Measurements from ENCODE around the gene PRDM11. TPM values are rescaled to one million over a fixed set of nuclear protein-coding genes. Genes with fewer than 3 reads are reported as not detected.

PRDM11 gene
- total and polyA plus RNA-seq, 2 of the 4 experiments (the other 2 are of a cell fraction) = 2.2 to 2.7 TPM

GRCh38 chr11:45224766-45225165, 78.3 kb downstream of the PRDM11 start:
- intact Hi-C loops (cut with micrococcal nuclease) = no loop called here
- no peak overlapping the region for H3K27ac ChIP-seq (ENCODE audit: insufficient read depth, low read length)
- H4K20me1 ChIP-seq (ENCODE audit: insufficient read depth, low read length) = no peaks in the 10 kb centered on the region
- H2BK15ac ChIP-seq (ENCODE audit: low read depth, low read length) = no peak overlapping the region
- H3K9me3 ChIP-seq (ENCODE audit: control insufficient read depth, insufficient read depth, low read length) = no peaks in the 10 kb centered on the region
- no peak overlapping the region for H3K9ac ChIP-seq (ENCODE audit: low read depth, low read length)
- no peaks in the 10 kb centered on the region for H3K9me1 ChIP-seq (ENCODE audit: insufficient read depth, low read length)
- TF ChIP-seq ELK1 (IDR thresholded peaks at IDR 0.05; ENCODE audit: borderline replicate concordance, low read depth, low read length) (no peak), USF2 (IDR thresholded peaks at IDR 0.05; ENCODE audit: low read depth, low read length) (no peak), MAZ (IDR thresholded peaks at IDR 0.05; ENCODE audit: borderline replicate concordance, low read depth, low read length) (no peak), FOS (IDR thresholded peaks at IDR 0.05; ENCODE audit: low read depth, low read length) (no peak), CHD1 (IDR thresholded peaks at IDR 0.05; ENCODE audit: low read depth, low read length) (no peak), RAD21 (IDR thresholded peaks at IDR 0.05; ENCODE audit: low read length) (no peak), BHLHE40 (IDR thresholded peaks at IDR 0.05; ENCODE audit: low read depth, low read length) (no peak), RCOR1 (IDR thresholded peaks at IDR 0.05; ENCODE audit: insufficient replicate concordance, low read length) (no peak), NFE2L2 (IDR thresholded peaks at IDR 0.05; ENCODE audit: low read depth, low read length) (no peak), SMC3 (IDR thresholded peaks at IDR 0.05; ENCODE audit: low read depth, low read length) (no peak), POLR2A (IDR thresholded peaks at IDR 0.05; ENCODE audit: low read depth, low read length) (no peak), CEBPB (IDR thresholded peaks at IDR 0.05; ENCODE audit: low read depth, low read length) (no peak), MXI1 (IDR thresholded peaks at IDR 0.05; ENCODE audit: borderline replicate concordance, low read depth, low read length) (no peak), MAFK (IDR thresholded peaks at IDR 0.05; ENCODE audit: low read depth, low read length) (no peak), RFX5 (IDR thresholded peaks at IDR 0.05; ENCODE audit: low read depth, low read length) (no peak)
- TF ChIP-seq, protein P1, sequence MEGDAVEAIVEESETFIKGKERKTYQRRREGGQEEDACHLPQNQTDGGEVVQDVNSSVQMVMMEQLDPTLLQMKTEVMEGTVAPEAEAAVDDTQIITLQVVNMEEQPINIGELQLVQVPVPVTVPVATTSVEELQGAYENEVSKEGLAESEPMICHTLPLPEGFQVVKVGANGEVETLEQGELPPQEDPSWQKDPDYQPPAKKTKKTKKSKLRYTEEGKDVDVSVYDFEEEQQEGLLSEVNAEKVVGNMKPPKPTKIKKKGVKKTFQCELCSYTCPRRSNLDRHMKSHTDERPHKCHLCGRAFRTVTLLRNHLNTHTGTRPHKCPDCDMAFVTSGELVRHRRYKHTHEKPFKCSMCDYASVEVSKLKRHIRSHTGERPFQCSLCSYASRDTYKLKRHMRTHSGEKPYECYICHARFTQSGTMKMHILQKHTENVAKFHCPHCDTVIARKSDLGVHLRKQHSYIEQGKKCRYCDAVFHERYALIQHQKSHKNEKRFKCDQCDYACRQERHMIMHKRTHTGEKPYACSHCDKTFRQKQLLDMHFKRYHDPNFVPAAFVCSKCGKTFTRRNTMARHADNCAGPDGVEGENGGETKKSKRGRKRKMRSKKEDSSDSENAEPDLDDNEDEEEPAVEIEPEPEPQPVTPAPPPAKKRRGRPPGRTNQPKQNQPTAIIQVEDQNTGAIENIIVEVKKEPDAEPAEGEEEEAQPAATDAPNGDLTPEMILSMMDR (conservative IDR thresholded peaks at IDR 0.05; ENCODE audit: low read depth, low read length) = no peak
- ATAC-seq (ENCODE audit: low read depth) (no peak), DNase-seq (no peak)
- H3K27me3 ChIP-seq (ENCODE audit: control insufficient read depth, insufficient read depth, low read length) = no peaks in the 10 kb centered on the region
- in situ Hi-C loops (cut with MboI; ENCODE audit: low sequenced_read_pairs) = no loop called here
- no peak overlapping the region for H4K8ac ChIP-seq (ENCODE audit: low read depth in 2 of 2, low read length in 2 of 2)
- no peak overlapping the region for H2BK120ac ChIP-seq (ENCODE audit: low read depth, low read length)
- dilution Hi-C loops (cut with HindIII; ENCODE audit: low sequenced_read_pairs, unreplicated experiment) = no loop called here
- no peak overlapping the region for H2AK9ac ChIP-seq (replicated peaks; ENCODE audit: low read depth, low read length, poor library complexity)
- H3K4me3 ChIP-seq (ENCODE audit: insufficient read depth, low read depth, low read length) = no peak overlapping the region
- no peak overlapping the region for H3K4me2 ChIP-seq (ENCODE audit: low read depth, low read length)
- H2AFZ ChIP-seq (replicated peaks; ENCODE audit: low read length, poor library complexity) = no peak overlapping the region
- H3K23ac ChIP-seq (ENCODE audit: low read depth, low read length) = no peak overlapping the region
- no peak overlapping the region for H3K14ac ChIP-seq (replicated peaks; ENCODE audit: low read depth, low read length)
- H4K91ac ChIP-seq (ENCODE audit: insufficient read depth, low read depth, low read length) = no peak overlapping the region
- no peak overlapping the region for H3K18ac ChIP-seq (ENCODE audit: low read depth, low read length)
- no peak overlapping the region for H3K4ac ChIP-seq (ENCODE audit: low read depth, low read length)
- H4K5ac ChIP-seq (ENCODE audit: low read depth, low read length) = no peak overlapping the region
- H3K56ac ChIP-seq (ENCODE audit: extremely low read depth, insufficient read depth, low read length) = no peak overlapping the region
- no TSS peak for BruUV-seq (replicated peaks)
- H3K79me1 ChIP-seq (ENCODE audit: low read depth in 1 of 2, low read length in 2 of 2) = no peaks in the 10 kb centered on the region
- H2BK5ac ChIP-seq (ENCODE audit: low read depth, low read length, poor library complexity, severe bottlenecking) = no peak overlapping the region
- no peaks in the 10 kb centered on the region for H3K4me1 ChIP-seq (ENCODE audit: control insufficient read depth, insufficient read depth, low read length)
- ChIA-PET POLR2A (ENCODE audit: unreplicated experiment) (no interaction called here), CTCF (no interaction called here)
- no peak overlapping the region for H2AK5ac ChIP-seq (ENCODE audit: low read depth, low read length)
- H2BK20ac ChIP-seq (ENCODE audit: low read depth, low read length) = no peak overlapping the region
- peaks cover 11% of the 10 kb centered on the region for H3K36me3 ChIP-seq (ENCODE audit: control insufficient read depth, insufficient read depth, low read length)
- WGBS, 2 experiments (ENCODE audit: extremely low coverage in 2 of 2, insufficient read length in 1 of 2) = 87% methylated on average over 3 of the region's 11 CpGs; no CpG with 5 or more reads in 1 of the 2 experiments
